Suprapubic skin (tissue), 3 donors: ENCODE results near the gene TOR1B.

Source experiments
- POLR2AphosphoS5 ChIP-seq, 3 donors: sonication (generic); formaldehyde crosslinking; IDR thresholded peaks; one replicate each; pipeline ENCODE4 v1.6.1; 2017; ENCODE audit warnings: antibody characterized with exemption in 3 of 3
- TF ChIP-seq, protein P1 (sequence below), 2 donors: fragments of 200-600 bp in 1 of 2; fragments of 450-650 bp in 1 of 2; sonication (generic) in 1 of 2; IDR thresholded peaks; one replicate each; pipeline ENCODE4 v1.5.1; 2016 to 2019; ENCODE audit warnings: antibody characterized with exemption in 2 of 2, mild to moderate bottlenecking in 1 of 2, moderate library complexity in 1 of 2

DNA sequence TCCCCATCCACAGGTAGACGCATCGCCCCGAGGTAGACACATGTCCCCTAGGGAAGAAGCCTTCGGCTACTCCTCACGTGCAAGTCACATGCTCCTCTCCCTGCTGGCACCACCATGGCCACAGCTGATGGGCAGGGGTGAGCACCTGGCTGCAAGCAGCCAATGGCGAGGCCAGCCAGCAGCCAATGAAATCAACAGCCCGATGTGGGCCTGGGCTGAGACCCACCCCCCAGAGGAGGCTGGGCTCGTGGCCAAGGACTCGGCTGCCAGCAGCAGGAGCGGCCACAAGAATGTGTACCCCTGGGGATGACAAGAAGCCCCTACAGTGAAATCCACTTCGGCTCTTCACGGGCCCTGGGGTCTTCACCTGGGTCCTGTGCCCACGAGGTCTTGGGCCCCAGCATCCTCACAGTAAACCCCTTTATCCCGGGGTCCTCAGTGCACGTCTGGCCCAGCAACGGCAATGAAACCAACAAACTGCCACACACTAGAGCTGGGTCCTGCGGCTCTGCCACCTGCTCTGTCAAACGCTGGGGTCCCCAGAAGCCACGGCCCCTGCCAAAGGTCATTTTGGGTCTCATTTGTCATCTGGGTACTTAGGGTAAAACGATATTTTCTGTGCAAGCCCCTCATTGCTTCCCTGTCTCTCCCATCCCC is 28.1 kb upstream of the TOR1B start:
- TF ChIP-seq POLR2AphosphoS5 (IDR thresholded peaks at IDR 0.05) = no peak
- TF ChIP-seq, protein P1, sequence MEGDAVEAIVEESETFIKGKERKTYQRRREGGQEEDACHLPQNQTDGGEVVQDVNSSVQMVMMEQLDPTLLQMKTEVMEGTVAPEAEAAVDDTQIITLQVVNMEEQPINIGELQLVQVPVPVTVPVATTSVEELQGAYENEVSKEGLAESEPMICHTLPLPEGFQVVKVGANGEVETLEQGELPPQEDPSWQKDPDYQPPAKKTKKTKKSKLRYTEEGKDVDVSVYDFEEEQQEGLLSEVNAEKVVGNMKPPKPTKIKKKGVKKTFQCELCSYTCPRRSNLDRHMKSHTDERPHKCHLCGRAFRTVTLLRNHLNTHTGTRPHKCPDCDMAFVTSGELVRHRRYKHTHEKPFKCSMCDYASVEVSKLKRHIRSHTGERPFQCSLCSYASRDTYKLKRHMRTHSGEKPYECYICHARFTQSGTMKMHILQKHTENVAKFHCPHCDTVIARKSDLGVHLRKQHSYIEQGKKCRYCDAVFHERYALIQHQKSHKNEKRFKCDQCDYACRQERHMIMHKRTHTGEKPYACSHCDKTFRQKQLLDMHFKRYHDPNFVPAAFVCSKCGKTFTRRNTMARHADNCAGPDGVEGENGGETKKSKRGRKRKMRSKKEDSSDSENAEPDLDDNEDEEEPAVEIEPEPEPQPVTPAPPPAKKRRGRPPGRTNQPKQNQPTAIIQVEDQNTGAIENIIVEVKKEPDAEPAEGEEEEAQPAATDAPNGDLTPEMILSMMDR (IDR thresholded peaks at IDR 0.05) = no peak
